GM23248 (cell line): ENCODE measurements around the gene NUDT4B. TPM values are rescaled to one million over a fixed set of nuclear protein-coding genes. Genes with fewer than 3 reads are reported as not detected.
"Not testable (repeated sequence)": the region's sequence is repeated elsewhere in the genome, so short reads cannot be mapped to it uniquely, and the experiment has no call there.

ENCODE experiments used
- DNase-seq: peaks from one replicate; pipeline ENCODE4 v3.0.0-alpha.2; 2015
- H2AFZ ChIP-seq: fragments of 200-600 bp; sonication (generic); 2 replicates; pipeline ENCODE4 v1.6.1; 2016; ENCODE audit warnings: antibody characterized with exemption
- H3F3A ChIP-seq: fragments of 200-600 bp; sonication (generic); 2 replicates; pipeline ENCODE4 v1.6.1; 2016; ENCODE audit warnings: mild to moderate bottlenecking, antibody characterized with exemption, mixed run types; ENCODE audit not compliant: insufficient read depth
- H3K27ac ChIP-seq: fragments of 200-600 bp; sonication (generic); 2 replicates; pipeline ENCODE4 v1.5.1; 2016; ENCODE audit warnings: mild to moderate bottlenecking
- H3K27me3 ChIP-seq: fragments of 200-600 bp; sonication (generic); replicated peaks from 2 replicates; pipeline ENCODE4 v1.6.1; 2016; ENCODE audit warnings: mild to moderate bottlenecking; ENCODE audit not compliant: insufficient read depth
- H3K36me3 ChIP-seq: fragments of 200-600 bp; sonication (generic); 2 replicates; pipeline ENCODE4 v1.6.1; 2016; ENCODE audit warnings: low read depth, mild to moderate bottlenecking
- H3K4me1 ChIP-seq: fragments of 200-600 bp; sonication (generic); 2 replicates; pipeline ENCODE4 v1.6.1; 2016; ENCODE audit warnings: mild to moderate bottlenecking; ENCODE audit not compliant: insufficient read depth
- H3K4me2 ChIP-seq: fragments of 200-600 bp; sonication (generic); one replicate; pipeline ENCODE4 v1.6.1; 2016; ENCODE audit warnings: mild to moderate bottlenecking; ENCODE audit not compliant: unreplicated experiment
- H3K4me3 ChIP-seq: fragments of 200-600 bp; sonication (generic); 2 replicates; pipeline ENCODE4 v1.5.1; 2016; ENCODE audit warnings: mild to moderate bottlenecking
- H3K79me2 ChIP-seq: fragments of 200-600 bp; sonication (generic); 2 replicates; pipeline ENCODE4 v1.6.1; 2016; ENCODE audit warnings: mild to moderate bottlenecking; ENCODE audit not compliant: insufficient read depth
- H3K9ac ChIP-seq: fragments of 200-600 bp; sonication (generic); 2 replicates; pipeline ENCODE4 v1.6.1; 2016; ENCODE audit warnings: mild to moderate bottlenecking
- H3K9me2 ChIP-seq: fragments of 200-600 bp; sonication (generic); 2 replicates; pipeline ENCODE4 v1.6.1; 2016; ENCODE audit warnings: mixed run types, mild to moderate bottlenecking, moderate library complexity; ENCODE audit not compliant: insufficient read depth
- H3K9me3 ChIP-seq: fragments of 200-600 bp; sonication (generic); one replicate; pipeline ENCODE4 v1.6.1; 2017; ENCODE audit warnings: low read depth
- H4K20me1 ChIP-seq: fragments of 200-600 bp; sonication (generic); 2 replicates; pipeline ENCODE4 v1.6.0; 2016; ENCODE audit not compliant: insufficient read depth
- WGBS, 2 experiments: methylation state at CpG; one replicate each; pipeline ENCODE4 v1.1.6; 2015 to 2017; ENCODE audit warnings: low lambda C conversion rate in 2 of 2, low coverage in 1 of 2; ENCODE audit errors: missing lambda C conversion rate in 2 of 2; 5-methylcytosine and 5-hydroxymethylcytosine counted together
- in situ Hi-C: fragments of 300-500 bp; cut with MboI; formaldehyde crosslinking; loops from 2 replicates; pipeline ENCODE4 v1.15.0; 2020
- polyA plus RNA-seq: library from polyadenylated mRNA; unstranded; fragments of >200 nt; fragmentation: Nextera tagmentation; extraction: Ambion mirVana; gene quantifications from 2 replicates; pipeline ENCODE4 v1.2.1, GENCODE V29; 2016
- total RNA-seq: library from RNA; depleted of rRNA; stranded (reverse); fragments of >200 nt; shearing (Covaris generic); gene quantifications from 2 replicates; pipeline ENCODE4 v1.2.3, GENCODE V29; 2014

The NUDT4B gene
- total and polyA plus RNA-seq, 2 experiments from 2014 or later = 5.9 to 24.0 TPM

GRCh38 chr1:148760206-148760605 lies 11.6 kb downstream of the NUDT4B start:
- H3K36me3 ChIP-seq, H3K4me1 ChIP-seq, H3K9me3 ChIP-seq, H2AFZ ChIP-seq, H3K79me2 ChIP-seq, H4K20me1 ChIP-seq, DNase-seq, H3K9ac ChIP-seq, H3K27ac ChIP-seq, H3K9me2 ChIP-seq, H3F3A ChIP-seq, H3K4me2 ChIP-seq, H3K27me3 ChIP-seq, in situ Hi-C loops, H3K4me3 ChIP-seq: not testable (repeated sequence)
- no CpG with 5 or more reads among the region's 1 CpG for WGBS, 2 experiments

GRCh38 chr1:148761360-148761759 lies 12.8 kb downstream of the NUDT4B start:
- H4K20me1 ChIP-seq, DNase-seq, H3K79me2 ChIP-seq, H2AFZ ChIP-seq, H3K27me3 ChIP-seq, H3K27ac ChIP-seq, H3K9ac ChIP-seq, in situ Hi-C loops, H3K4me2 ChIP-seq, H3K36me3 ChIP-seq, H3K4me3 ChIP-seq, H3K9me3 ChIP-seq, H3F3A ChIP-seq, H3K9me2 ChIP-seq, H3K4me1 ChIP-seq: not testable (repeated sequence)

GRCh38 chr1:148765238-148766019 lies 16.9 kb downstream of the NUDT4B start:
- H4K20me1 ChIP-seq, DNase-seq, H3K4me1 ChIP-seq, H2AFZ ChIP-seq, H3K9me2 ChIP-seq, H3K9ac ChIP-seq, H3K36me3 ChIP-seq, H3F3A ChIP-seq, H3K9me3 ChIP-seq, H3K4me2 ChIP-seq, H3K4me3 ChIP-seq, H3K79me2 ChIP-seq, H3K27me3 ChIP-seq, H3K27ac ChIP-seq, in situ Hi-C loops: not testable (repeated sequence)
- no CpG with 5 or more reads among the region's 5 CpGs for WGBS, 2 experiments

GRCh38 chr1:148768541-148768940 lies 20.0 kb downstream of the NUDT4B start:
- H2AFZ ChIP-seq, H3K4me1 ChIP-seq, H3K9me2 ChIP-seq, H3K27ac ChIP-seq, H3K36me3 ChIP-seq, H3K4me2 ChIP-seq, H4K20me1 ChIP-seq, H3K27me3 ChIP-seq, H3F3A ChIP-seq, H3K9ac ChIP-seq, in situ Hi-C loops, H3K4me3 ChIP-seq, H3K79me2 ChIP-seq, DNase-seq, H3K9me3 ChIP-seq: not testable (repeated sequence)
- WGBS, 2 experiments = no CpG with 5 or more reads among the region's 2 CpGs

- H3K27ac ChIP-seq, in situ Hi-C loops, H3K4me2 ChIP-seq, H3K79me2 ChIP-seq, H3K4me3 ChIP-seq, H3K4me1 ChIP-seq, H3F3A ChIP-seq, DNase-seq, H3K27me3 ChIP-seq, H3K36me3 ChIP-seq, H3K9me2 ChIP-seq, H2AFZ ChIP-seq, H3K9ac ChIP-seq, H3K9me3 ChIP-seq, H4K20me1 ChIP-seq: not testable (repeated sequence)
- WGBS, 2 experiments = no CpG with 5 or more reads among the region's 3 CpGs
Measured at GRCh38 chr1:148769495-148769894, 20.9 kb downstream of the NUDT4B start.

GRCh38 chr1:148773690-148774089 lies 25.1 kb downstream of the NUDT4B start:
- H3K36me3 ChIP-seq, H3K27ac ChIP-seq, H3K4me1 ChIP-seq, H3K4me3 ChIP-seq, H2AFZ ChIP-seq, H3K27me3 ChIP-seq, in situ Hi-C loops, H3K9ac ChIP-seq, H3K4me2 ChIP-seq, H3K79me2 ChIP-seq, H3K9me3 ChIP-seq, H3F3A ChIP-seq, H3K9me2 ChIP-seq, DNase-seq, H4K20me1 ChIP-seq: not testable (repeated sequence)
- no CpG with 5 or more reads among the region's 4 CpGs for WGBS, 2 experiments

- H3K79me2 ChIP-seq, H3K27ac ChIP-seq, in situ Hi-C loops, H3F3A ChIP-seq, H3K36me3 ChIP-seq, H3K27me3 ChIP-seq, H3K4me3 ChIP-seq, DNase-seq, H3K4me2 ChIP-seq, H2AFZ ChIP-seq, H4K20me1 ChIP-seq, H3K9me3 ChIP-seq, H3K9me2 ChIP-seq, H3K9ac ChIP-seq, H3K4me1 ChIP-seq: not testable (repeated sequence)
- no CpG with 5 or more reads among the region's 1 CpG for WGBS, 2 experiments
Measured at GRCh38 chr1:148774102-148774501, 25.5 kb downstream of the NUDT4B start.

- H3K79me2 ChIP-seq, H3K9ac ChIP-seq, H3K4me2 ChIP-seq, H3K27me3 ChIP-seq, H3K4me1 ChIP-seq, H3K9me2 ChIP-seq, H3F3A ChIP-seq, H3K36me3 ChIP-seq, H3K9me3 ChIP-seq, H3K27ac ChIP-seq, H3K4me3 ChIP-seq, H4K20me1 ChIP-seq, H2AFZ ChIP-seq, DNase-seq, in situ Hi-C loops: not testable (repeated sequence)
- WGBS, 2 experiments = no CpG with 5 or more reads among the region's 2 CpGs
Measured at GRCh38 chr1:148775263-148775662, 26.7 kb downstream of the NUDT4B start.
